HepG2 (cell line): ENCODE measurements around the gene PIGL. TPM values are rescaled to one million over a fixed set of nuclear protein-coding genes. Genes with fewer than 3 reads are reported as not detected.

Source experiments
- ATF7-NPFF ChIP-seq: sonication (generic); formaldehyde crosslinking; IDR thresholded peaks from 2 replicates; pipeline ENCODE4 v1.8.1; 2023; ENCODE audit warnings: mild to moderate bottlenecking, low read depth, missing genetic modification reagents, moderate library complexity
- CCDC6 ChIP-seq: sonication (generic); formaldehyde crosslinking; IDR thresholded peaks from 2 replicates; pipeline ENCODE4 v1.8.1; 2022; ENCODE audit warnings: mild to moderate bottlenecking, missing genetic modification reagents, moderate library complexity
- CREB3 ChIP-seq: sonication (generic); formaldehyde crosslinking; IDR thresholded peaks from 2 replicates; pipeline ENCODE4 v1.5.0; 2020; ENCODE audit warnings: missing genetic modification reagents
- JUNB ChIP-seq: sonication (generic); formaldehyde crosslinking; IDR thresholded peaks from 2 replicates; pipeline ENCODE4 v1.8.0; 2022; ENCODE audit warnings: missing genetic modification reagents, mild to moderate bottlenecking, borderline replicate concordance
- JUND ChIP-seq: sonication (generic); formaldehyde crosslinking; IDR thresholded peaks from 2 replicates; pipeline ENCODE4 v1.8.0; 2022; ENCODE audit warnings: mild to moderate bottlenecking, missing genetic modification reagents
- MBNL3 ChIP-seq: fragments of 250-450 bp; sonication (Bioruptor Pico); conservative IDR thresholded peaks from 2 replicates; pipeline ENCODE4 v1.8.0; 2022; ENCODE audit warnings: mild to moderate bottlenecking, inconsistent platforms
- MED8 ChIP-seq: sonication (generic); formaldehyde crosslinking; IDR thresholded peaks from 2 replicates; pipeline ENCODE4 v1.8.1; 2023; ENCODE audit warnings: mild to moderate bottlenecking, missing genetic modification reagents; ENCODE audit not compliant: insufficient replicate concordance
- MIER2 ChIP-seq: IDR thresholded peaks from 2 replicates; pipeline ENCODE4 v1.6.1; 2016; ENCODE audit warnings: missing biosample characterization, missing genetic modification reagents
- NCOA1 ChIP-seq: sonication (generic); formaldehyde crosslinking; IDR thresholded peaks from 2 replicates; pipeline ENCODE4 v1.9.0; 2021; ENCODE audit warnings: missing genetic modification reagents
- ONECUT2 ChIP-seq: sonication (generic); formaldehyde crosslinking; IDR thresholded peaks from 2 replicates; pipeline ENCODE4 v1.4.0; 2020; ENCODE audit warnings: missing genetic modification reagents
- REL ChIP-seq: sonication (generic); formaldehyde crosslinking; conservative IDR thresholded peaks from 2 replicates; pipeline ENCODE4 v1.8.0; 2022; ENCODE audit warnings: mild to moderate bottlenecking, missing genetic modification reagents, moderate library complexity
- SRF ChIP-seq: IDR thresholded peaks from 2 replicates; pipeline ENCODE4 v1.6.1; 2011; ENCODE audit warnings: mild to moderate bottlenecking, low read depth, low read length, moderate library complexity
- TAF1 ChIP-seq: sonication (generic); formaldehyde crosslinking; IDR thresholded peaks from 2 replicates; pipeline ENCODE4 v1.4.0; 2020; ENCODE audit warnings: missing genetic modification reagents
- ZNF224 ChIP-seq: sonication (generic); formaldehyde crosslinking; IDR thresholded peaks from 2 replicates; pipeline ENCODE4 v1.5.0; 2020; ENCODE audit warnings: mild to moderate bottlenecking, missing genetic modification reagents
- ZNF225 ChIP-seq: sonication (generic); formaldehyde crosslinking; IDR thresholded peaks from 2 replicates; pipeline ENCODE4 v1.4.0; 2020; ENCODE audit warnings: mild to moderate bottlenecking, missing genetic modification reagents
- ZNF281 ChIP-seq: sonication (generic); formaldehyde crosslinking; IDR thresholded peaks from 2 replicates; pipeline ENCODE4 v1.4.0; 2020; ENCODE audit warnings: missing genetic modification reagents, borderline replicate concordance
- ZNF382 ChIP-seq: sonication (generic); formaldehyde crosslinking; IDR thresholded peaks from 2 replicates; pipeline ENCODE4 v1.5.0; 2020; ENCODE audit warnings: missing genetic modification reagents, mild to moderate bottlenecking, borderline replicate concordance
- ZNF781 ChIP-seq: sonication (generic); formaldehyde crosslinking; IDR thresholded peaks from 2 replicates; pipeline ENCODE4 v1.5.1; 2020; ENCODE audit warnings: borderline replicate concordance, mild to moderate bottlenecking, missing genetic modification reagents; ENCODE audit errors: not compliant biosample characterization
- polyA plus RNA-seq, 8 experiments: library from polyadenylated mRNA; depleted of rRNA in 3 of 8; stranded (reverse) in 7 of 8; unstranded in 1 of 8; fragments of >200 nt; fragmentation: Illumina TruSeq in 4 of 8; extraction: Trizol in 4 of 8; gene quantifications; 2 replicates each; pipeline versions ENCODE4 v1.2.1 to v1.2.3, GENCODE V29; 2011 to 2016; ENCODE audit warnings: low read depth in 4 of 8, missing spikeins in 1 of 8, mixed read lengths in 1 of 8; ENCODE audit not compliant: insufficient read depth in 1 of 8
- total RNA-seq, 5 experiments: library from RNA; depleted of rRNA; stranded (reverse); fragments of >200 nt; fragmentation: Illumina TruSeq; extraction: Trizol; gene quantifications; 2 replicates each; pipeline ENCODE4 v1.2.3, GENCODE V29; 2016; ENCODE audit warnings: low read depth in 1 of 5
- TF ChIP-seq, protein P1 (sequence below): sonication (generic); formaldehyde crosslinking; IDR thresholded peaks from 2 replicates; pipeline ENCODE4 v1.4.0; 2020; ENCODE audit warnings: missing genetic modification reagents, borderline replicate concordance
- TF ChIP-seq, protein P2 (sequence below): IDR thresholded peaks from 2 replicates; pipeline ENCODE4 v1.6.1; 2016; ENCODE audit warnings: missing biosample characterization, missing genetic modification reagents, low read depth

Gene PIGL
- total and polyA plus RNA-seq, 2 of the 13 experiments (the other 11 are each of a cell fraction or from before 2014, with no cell fraction given), result 28.5 to 63.8 TPM

DNA sequence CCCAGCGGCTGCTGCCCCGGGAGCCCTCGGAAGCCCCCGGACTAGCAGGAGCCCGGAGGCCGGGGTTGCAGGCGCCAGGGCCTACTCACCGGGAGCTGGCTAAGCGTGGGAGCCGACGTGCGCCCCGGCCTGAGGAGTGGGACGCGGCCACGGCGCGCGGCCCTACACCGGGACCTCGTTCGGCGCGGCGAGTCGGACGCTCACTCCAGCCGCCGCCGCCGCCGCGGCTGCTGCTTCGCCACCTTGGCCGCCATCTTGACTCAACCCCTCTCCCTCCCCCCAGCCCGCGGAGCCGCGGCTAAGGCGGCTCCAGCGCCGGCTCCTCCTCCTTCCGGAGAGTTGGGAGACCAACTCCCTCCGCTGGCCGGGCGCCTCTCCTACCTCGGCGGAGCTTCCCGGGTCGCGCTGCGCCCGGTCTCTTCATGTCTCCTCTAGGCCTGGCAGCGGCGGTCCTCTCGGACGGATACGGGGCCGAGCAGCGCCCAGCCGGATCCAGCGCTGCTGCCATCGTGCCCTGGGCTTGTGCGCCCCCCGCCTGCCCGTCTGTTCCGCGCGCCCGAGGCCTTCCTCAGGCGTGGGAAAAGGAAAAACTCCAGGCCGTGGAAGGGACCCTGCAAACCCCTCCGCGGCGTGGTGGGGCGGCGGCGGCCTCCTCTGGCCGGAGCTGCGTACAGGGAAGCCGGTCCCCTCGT lies 1.6 kb upstream of the PIGL start, which contains the start of gene NCOR1 (continued):
- TF ChIP-seq JUND (CRISPR knock-in tag), result no peak
- peak; percentile 81 for TF ChIP-seq ATF7-NPFF (CRISPR knock-in tag)
- TF ChIP-seq TAF1 (CRISPR knock-in tag), result peak; percentile 88
- no peak for TF ChIP-seq ONECUT2 (CRISPR knock-in tag)
- TF ChIP-seq CCDC6 (CRISPR knock-in tag), result peak; percentile 53
- no peak for TF ChIP-seq CREB3 (CRISPR knock-in tag)
- TF ChIP-seq ZNF382, result no peak
- TF ChIP-seq MED8 (CRISPR knock-in tag), result no peak
- no peak for TF ChIP-seq JUNB
- TF ChIP-seq, protein P1, sequence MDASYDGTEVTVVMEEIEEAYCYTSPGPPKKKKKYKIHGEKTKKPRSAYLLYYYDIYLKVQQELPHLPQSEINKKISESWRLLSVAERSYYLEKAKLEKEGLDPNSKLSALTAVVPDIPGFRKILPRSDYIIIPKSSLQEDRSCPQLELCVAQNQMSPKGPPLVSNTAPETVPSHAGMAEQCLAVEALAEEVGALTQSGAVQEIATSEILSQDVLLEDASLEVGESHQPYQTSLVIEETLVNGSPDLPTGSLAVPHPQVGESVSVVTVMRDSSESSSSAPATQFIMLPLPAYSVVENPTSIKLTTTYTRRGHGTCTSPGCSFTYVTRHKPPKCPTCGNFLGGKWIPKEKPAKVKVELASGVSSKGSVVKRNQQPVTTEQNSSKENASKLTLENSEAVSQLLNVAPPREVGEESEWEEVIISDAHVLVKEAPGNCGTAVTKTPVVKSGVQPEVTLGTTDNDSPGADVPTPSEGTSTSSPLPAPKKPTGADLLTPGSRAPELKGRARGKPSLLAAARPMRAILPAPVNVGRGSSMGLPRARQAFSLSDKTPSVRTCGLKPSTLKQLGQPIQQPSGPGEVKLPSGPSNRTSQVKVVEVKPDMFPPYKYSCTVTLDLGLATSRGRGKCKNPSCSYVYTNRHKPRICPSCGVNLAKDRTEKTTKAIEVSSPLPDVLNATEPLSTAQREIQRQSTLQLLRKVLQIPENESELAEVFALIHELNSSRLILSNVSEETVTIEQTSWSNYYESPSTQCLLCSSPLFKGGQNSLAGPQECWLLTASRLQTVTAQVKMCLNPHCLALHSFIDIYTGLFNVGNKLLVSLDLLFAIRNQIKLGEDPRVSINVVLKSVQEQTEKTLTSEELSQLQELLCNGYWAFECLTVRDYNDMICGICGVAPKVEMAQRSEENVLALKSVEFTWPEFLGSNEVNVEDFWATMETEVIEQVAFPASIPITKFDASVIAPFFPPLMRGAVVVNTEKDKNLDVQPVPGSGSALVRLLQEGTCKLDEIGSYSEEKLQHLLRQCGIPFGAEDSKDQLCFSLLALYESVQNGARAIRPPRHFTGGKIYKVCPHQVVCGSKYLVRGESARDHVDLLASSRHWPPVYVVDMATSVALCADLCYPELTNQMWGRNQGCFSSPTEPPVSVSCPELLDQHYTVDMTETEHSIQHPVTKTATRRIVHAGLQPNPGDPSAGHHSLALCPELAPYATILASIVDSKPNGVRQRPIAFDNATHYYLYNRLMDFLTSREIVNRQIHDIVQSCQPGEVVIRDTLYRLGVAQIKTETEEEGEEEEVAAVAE (CRISPR knock-in tag), result peak; percentile 60; the same call in 1 of the 2 replicates
- peak; percentile 83; the same call in 1 of the 2 replicates for TF ChIP-seq ZNF224 (CRISPR knock-in tag)
- peak; percentile 63; the same call in 1 of the 2 replicates for TF ChIP-seq ZNF281 (CRISPR knock-in tag)
- TF ChIP-seq SRF, result no peak
- no peak for TF ChIP-seq MBNL3 (CRISPR knock-in tag)
- TF ChIP-seq, protein P2, sequence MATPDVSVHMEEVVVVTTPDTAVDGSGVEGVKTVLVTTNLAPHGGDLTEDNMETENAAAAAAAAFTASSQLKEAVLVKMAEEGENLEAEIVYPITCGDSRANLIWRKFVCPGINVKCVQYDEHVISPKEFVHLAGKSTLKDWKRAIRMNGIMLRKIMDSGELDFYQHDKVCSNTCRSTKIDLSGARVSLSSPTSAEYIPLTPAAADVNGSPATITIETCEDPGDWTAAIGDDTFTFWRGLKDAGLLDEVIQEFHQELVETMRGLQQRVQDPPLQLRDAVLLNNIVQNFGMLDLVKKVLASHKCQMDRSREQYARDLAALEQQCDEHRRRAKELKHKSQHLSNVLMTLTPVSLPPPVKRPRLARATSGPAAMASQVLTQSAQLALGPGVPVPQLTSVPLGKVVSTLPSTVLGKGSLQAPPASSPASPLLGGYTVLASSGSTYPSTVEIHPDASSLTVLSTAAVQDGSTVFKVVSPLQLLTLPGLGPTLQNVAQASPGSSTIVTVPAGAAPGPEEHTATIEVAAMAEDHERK (CRISPR knock-in tag), result no peak
- peak; percentile 62; the same call in 1 of the 2 replicates for TF ChIP-seq NCOA1 (CRISPR knock-in tag)
- TF ChIP-seq MIER2, result no peak
- TF ChIP-seq ZNF781, result peak; percentile 72
- no peak; the same call in 1 of the 2 replicates for TF ChIP-seq ZNF225
- TF ChIP-seq REL (CRISPR knock-in tag), result peak; percentile 77; the same call in 1 of the 2 replicates
